Measurements from ENCODE around the gene DNAJC3. TPM values are rescaled to one million over a fixed set of nuclear protein-coding genes. Genes with fewer than 3 reads are reported as not detected.

Gene DNAJC3
- total RNA-seq, 1 donor, result 65.8 TPM

DNA sequence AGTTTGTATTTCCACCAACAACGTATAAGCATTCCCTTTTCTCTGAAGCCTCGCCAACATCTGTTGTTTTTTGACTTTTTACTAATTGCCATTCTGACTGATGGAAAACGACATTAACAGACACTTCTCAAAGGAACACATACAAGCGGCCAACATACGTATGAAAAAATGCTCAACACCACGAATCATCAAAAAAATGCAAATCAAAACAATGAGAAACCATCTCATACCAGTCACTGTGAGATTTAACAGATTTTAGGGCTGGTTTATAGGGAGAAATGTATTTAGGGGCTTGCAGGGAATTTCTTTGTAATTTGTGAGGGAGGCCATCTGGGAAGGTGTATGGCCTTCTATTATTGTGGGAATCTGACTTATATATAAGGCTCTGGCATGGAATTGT, 29.6 kb upstream of the DNAJC3 start:
- TF ChIP-seq CTCF (IDR thresholded peaks at IDR 0.05; ENCODE audit: insufficient read depth, low read length), result no peak
- no peak for DNase-seq (ENCODE audit: low read depth)

DNA sequence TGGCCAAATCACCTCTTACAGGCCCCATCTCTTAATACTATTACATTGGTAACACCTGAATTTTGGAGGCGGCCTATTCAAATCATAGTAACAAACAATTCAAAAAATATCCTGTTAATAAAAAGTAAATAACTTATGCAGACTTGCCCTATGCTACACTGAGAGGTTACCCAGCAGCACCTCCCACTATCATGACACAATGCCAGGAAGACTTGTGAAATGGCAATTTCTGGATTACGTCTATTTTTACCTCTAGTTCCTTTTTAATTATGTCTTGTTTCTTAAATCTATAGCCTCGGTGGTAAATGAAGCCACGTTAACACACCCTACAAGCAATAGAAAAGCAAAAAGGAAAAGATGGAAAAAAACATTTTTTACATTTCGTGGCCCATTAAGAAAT, 26.2 kb upstream of the DNAJC3 start:
- DNase-seq (ENCODE audit: low read depth), result no peak
- no peak overlapping the region for H3K4me3 ChIP-seq (ENCODE audit: low read depth, low read length)
- TF ChIP-seq CTCF (IDR thresholded peaks at IDR 0.05; ENCODE audit: insufficient read depth, low read length), result no peak

More for the DNA sequence above, 29.6 kb upstream of the DNAJC3 start:
- H3K4me3 ChIP-seq (ENCODE audit: low read depth, low read length), result no peak overlapping the region

GRCh38 chr13:95652244-95652764, 24.6 kb upstream of the DNAJC3 start:
- H3K4me3 ChIP-seq (ENCODE audit: low read depth, low read length), result no peak overlapping the region
- no peak for DNase-seq (ENCODE audit: low read depth)
- TF ChIP-seq CTCF (IDR thresholded peaks at IDR 0.05; ENCODE audit: insufficient read depth, low read length), result no peak

DNA sequence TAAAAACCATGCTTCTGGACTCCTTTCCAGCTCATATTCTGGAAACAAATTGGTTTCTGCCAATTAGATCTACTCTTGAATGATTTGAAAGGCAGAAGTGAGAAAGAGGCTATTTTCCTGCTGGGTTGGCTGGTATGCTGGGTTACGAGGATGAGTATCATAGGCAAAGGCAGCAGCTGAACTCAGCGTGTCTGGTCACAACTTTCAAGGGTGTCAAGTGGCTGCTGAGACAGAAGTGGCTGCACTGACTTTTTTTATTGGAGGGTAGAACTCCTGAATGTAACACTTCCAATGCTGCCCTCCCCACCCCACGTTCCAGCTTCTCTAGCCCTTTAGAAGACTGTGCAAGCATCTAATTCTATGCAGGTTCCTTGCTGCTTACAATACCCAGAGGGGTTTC, 24.1 kb upstream of the DNAJC3 start:
- TF ChIP-seq CTCF (IDR thresholded peaks at IDR 0.05; ENCODE audit: insufficient read depth, low read length), result no peak
- H3K4me3 ChIP-seq (ENCODE audit: low read depth, low read length), result no peak overlapping the region
- DNase-seq (ENCODE audit: low read depth), result no peak

DNA sequence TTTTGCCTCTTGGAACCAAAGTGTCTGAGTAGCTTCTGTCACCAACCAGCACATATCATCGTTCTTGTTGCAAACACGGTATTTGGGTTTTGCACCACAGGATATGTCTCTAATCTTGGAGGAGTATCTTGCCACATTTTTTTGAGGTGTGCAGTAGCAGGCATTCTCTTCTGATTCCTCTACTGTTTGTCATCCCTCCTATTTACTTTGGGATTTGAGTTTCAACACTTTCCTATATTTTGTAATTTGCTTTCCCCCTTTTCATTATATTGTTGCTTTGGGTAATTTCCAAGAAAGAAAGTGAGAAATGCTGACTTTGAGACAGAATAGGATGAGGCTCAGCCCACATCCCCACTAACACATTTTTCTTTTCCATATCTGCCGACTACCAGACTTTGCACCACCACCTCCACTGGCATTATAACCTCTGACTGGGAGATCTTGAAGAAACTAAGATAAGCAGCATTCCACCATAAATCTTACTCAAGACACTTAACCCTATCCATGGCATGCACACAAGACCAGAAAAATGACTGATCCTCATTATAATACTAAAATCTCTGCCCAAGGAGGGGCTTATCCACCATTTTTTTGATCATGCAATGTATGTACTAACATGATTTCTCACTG, 20.4 kb upstream of the DNAJC3 start:
- no peak for DNase-seq (ENCODE audit: low read depth)
- no peak overlapping the region for H3K4me3 ChIP-seq (ENCODE audit: low read depth, low read length)
- no peak for TF ChIP-seq CTCF (IDR thresholded peaks at IDR 0.05; ENCODE audit: insufficient read depth, low read length)

- DNase-seq (ENCODE audit: low read depth), result no peak
Measured at GRCh38 chr13:95659500-95659899, 17.4 kb upstream of the DNAJC3 start.

More at GRCh38 chr13:95659500-95659899, 17.4 kb upstream of the DNAJC3 start:
- H3K4me3 ChIP-seq (ENCODE audit: low read depth, low read length), result no peak overlapping the region
- no peak for TF ChIP-seq CTCF (IDR thresholded peaks at IDR 0.05; ENCODE audit: insufficient read depth, low read length)

Measured in fibroblast of the aortic adventitia (primary cell).